ENCODE results near the gene TENM3. TPM values are rescaled to one million over a fixed set of nuclear protein-coding genes. Genes with fewer than 3 reads are reported as not detected.

Gene TENM3
- total RNA-seq, 4 donors from 2014 or later = 0.69 to 8.2 (median 2.3) TPM

DNA sequence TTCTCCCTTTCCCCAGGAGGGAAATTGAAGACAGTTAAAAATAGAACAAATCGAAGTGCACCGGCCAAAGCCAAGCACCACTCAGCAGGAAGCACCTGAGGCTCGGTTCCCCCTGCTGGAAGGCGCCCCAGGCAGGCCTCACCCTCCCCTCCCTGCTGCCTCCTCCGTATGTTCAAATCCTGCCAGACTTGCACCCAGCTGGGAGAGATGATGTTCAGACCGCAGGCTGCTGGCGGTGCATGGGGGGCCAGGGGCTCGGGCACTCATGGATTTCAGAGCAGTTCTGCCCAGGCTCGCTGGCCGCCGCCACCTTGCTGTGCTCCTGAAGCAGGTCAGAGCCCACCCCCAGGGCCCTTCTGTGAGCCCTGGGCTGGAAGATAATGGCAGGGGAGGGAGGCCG, 582.6 kb downstream of the TENM3 start:
- no peak overlapping the region for H3K4me3 ChIP-seq (ENCODE audit: low read depth, poor library complexity, severe bottlenecking)
- intact Hi-C loops (cut with DNase I; ENCODE audit: low total_unique reads) = no loop called here
- 72 to 80% methylated on average over 11 to 12 of the region's 12 CpGs for WGBS, 2 donors
- no peak for DNase-seq (ENCODE audit: low spot score in 2 of 2)
- TF ChIP-seq POLR2A (IDR thresholded peaks at IDR 0.05) = no peak
- TF ChIP-seq, protein P1, sequence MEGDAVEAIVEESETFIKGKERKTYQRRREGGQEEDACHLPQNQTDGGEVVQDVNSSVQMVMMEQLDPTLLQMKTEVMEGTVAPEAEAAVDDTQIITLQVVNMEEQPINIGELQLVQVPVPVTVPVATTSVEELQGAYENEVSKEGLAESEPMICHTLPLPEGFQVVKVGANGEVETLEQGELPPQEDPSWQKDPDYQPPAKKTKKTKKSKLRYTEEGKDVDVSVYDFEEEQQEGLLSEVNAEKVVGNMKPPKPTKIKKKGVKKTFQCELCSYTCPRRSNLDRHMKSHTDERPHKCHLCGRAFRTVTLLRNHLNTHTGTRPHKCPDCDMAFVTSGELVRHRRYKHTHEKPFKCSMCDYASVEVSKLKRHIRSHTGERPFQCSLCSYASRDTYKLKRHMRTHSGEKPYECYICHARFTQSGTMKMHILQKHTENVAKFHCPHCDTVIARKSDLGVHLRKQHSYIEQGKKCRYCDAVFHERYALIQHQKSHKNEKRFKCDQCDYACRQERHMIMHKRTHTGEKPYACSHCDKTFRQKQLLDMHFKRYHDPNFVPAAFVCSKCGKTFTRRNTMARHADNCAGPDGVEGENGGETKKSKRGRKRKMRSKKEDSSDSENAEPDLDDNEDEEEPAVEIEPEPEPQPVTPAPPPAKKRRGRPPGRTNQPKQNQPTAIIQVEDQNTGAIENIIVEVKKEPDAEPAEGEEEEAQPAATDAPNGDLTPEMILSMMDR (IDR thresholded peaks at IDR 0.05) = no peak

DNA sequence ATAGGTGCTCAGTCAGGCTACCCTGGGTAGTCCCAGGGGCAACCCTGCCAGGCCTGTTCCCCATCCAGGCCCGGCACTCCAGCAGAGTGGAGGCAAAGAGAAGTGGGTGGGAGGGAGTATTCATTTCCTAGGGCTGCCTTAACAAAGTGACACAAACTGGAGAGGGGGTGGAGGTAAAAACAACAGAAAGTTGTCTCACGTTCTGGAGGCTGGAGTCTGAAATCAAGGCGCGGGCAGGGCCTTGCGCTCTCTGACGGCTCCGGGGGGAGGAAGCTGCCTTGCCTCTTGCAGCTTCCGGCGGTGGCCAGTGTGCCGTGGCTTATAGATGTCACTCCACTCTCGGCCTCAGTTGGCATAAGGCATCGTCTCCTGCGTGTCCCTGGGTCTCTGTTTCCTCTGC, 583.2 kb downstream of the TENM3 start:
- DNase-seq (ENCODE audit: low spot score in 2 of 2) = no peak
- TF ChIP-seq, protein P1 (IDR thresholded peaks at IDR 0.05) = no peak
- TF ChIP-seq POLR2A (IDR thresholded peaks at IDR 0.05) = no peak
- 71 to 80% methylated on average over 13 of the region's 13 CpGs for WGBS, 2 donors
- intact Hi-C loops (cut with DNase I; ENCODE audit: low total_unique reads) = no loop called here
- no peak overlapping the region for H3K4me3 ChIP-seq (ENCODE audit: low read depth, poor library complexity, severe bottlenecking)

DNA sequence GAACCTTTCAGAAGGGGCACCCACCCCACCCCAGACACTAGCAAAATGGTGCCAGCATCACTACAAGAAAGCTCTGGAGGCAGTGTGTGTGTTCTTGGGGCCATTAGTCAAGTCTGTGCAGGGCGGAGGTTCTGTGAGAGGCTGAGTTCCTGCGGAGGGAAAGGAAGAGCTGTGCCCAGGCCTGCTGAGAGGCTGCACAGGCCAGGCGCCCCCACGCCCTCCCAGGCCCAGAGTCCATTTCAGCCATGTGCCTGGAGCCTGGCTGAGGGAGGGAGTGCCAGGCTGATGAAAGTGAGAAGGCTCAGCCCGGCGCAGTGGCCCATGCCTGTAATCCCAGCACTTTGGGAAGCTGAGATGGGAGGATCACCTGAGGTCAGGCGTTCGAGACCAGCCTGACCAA, 584.0 kb downstream of the TENM3 start:
- no peak for DNase-seq (ENCODE audit: low spot score in 2 of 2)
- no peak overlapping the region for H3K4me3 ChIP-seq (ENCODE audit: low read depth, poor library complexity, severe bottlenecking)
- no peak for TF ChIP-seq POLR2A (IDR thresholded peaks at IDR 0.05)
- TF ChIP-seq, protein P1 (IDR thresholded peaks at IDR 0.05) = no peak
- intact Hi-C loops (cut with DNase I; ENCODE audit: low total_unique reads) = no loop called here
- WGBS, 2 donors = 63 to 83% methylated on average over 6 to 8 of the region's 8 CpGs

DNA sequence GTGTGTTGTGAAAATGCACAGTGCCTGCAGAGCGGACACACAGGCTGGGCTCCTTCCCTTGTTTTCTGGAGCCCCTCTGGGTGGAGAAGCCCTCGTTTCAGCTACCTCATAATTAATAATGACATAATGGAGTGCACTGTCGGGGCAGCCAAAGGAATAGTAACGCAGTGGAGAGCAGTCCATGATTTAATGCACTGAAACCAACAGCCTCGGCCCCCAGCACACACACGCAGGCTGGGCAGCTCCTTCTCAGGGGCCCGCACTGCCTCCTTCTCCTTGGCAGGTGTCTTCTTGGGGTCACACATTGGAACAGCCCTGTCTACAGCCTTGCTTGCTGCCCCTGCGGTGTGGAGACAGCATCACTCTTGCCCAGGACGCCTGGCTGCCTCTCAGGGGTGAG, 584.8 kb downstream of the TENM3 start:
- intact Hi-C loops (cut with DNase I; ENCODE audit: low total_unique reads) = no loop called here
- no peak for DNase-seq (ENCODE audit: low spot score in 2 of 2)
- 83 to 89% methylated on average over 9 of the region's 9 CpGs for WGBS, 2 donors
- no peak overlapping the region for H3K4me3 ChIP-seq (ENCODE audit: low read depth, poor library complexity, severe bottlenecking)
- TF ChIP-seq, protein P1 (IDR thresholded peaks at IDR 0.05) = no peak
- TF ChIP-seq POLR2A (IDR thresholded peaks at IDR 0.05) = no peak

DNA sequence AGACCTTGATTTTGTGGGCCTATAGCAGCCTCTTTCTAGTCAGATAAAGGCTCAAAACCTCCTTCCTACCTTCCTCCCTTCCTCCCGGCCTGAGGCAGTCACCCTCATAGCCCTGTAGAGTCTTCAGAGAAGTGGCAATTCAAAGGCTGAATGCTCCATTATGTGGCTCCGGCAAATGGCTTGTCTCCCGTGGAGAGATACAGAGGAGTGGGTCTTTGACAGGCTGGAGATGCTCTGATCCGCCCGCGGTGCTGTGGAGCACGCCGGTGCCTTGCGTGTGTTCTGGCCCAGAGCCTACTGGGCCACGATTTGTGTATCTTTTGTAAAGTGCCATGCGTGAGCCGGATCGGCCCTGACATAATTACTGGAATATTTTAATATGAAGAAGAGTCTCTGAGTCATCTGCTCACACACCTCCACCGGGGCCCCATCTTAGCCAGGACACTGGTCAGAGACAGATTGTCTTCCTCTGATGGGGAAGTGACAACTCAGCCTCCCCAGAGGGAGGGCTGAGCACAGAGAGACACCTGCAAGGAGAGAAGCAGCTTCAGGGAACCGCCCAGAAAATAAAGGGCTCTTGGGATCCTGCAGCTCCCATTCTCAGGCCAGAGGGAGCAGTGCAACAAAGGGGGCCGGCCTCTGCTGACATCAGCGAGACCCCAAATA, 585.3 kb downstream of the TENM3 start:
- DNase-seq (ENCODE audit: low spot score in 2 of 2) = no peak
- TF ChIP-seq, protein P1 (IDR thresholded peaks at IDR 0.05) = no peak
- no peak for TF ChIP-seq POLR2A (IDR thresholded peaks at IDR 0.05)
- intact Hi-C loops (cut with DNase I; ENCODE audit: low total_unique reads) = no loop called here
- no peak overlapping the region for H3K4me3 ChIP-seq (ENCODE audit: low read depth, poor library complexity, severe bottlenecking)
- 60 to 61% methylated on average over 17 of the region's 17 CpGs for WGBS, 2 donors

DNA sequence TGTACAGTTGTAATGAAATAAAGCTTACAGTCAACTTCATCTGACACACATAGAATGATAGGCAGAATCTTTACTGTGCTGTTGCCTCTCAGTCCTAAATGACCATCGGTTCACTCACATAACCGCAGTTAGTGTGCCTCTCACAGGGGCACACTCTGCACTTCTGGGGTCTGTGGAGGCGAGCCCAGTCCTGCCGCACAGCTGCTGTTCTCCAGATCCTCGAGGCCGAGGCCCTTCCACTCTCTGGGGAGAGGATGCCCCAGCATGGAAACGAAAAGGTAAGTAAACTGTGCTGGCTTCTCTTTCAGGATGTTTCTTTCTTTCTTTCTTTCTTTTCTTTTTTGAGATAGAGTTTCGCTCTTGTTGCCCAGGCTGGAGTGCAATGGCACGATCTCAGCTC, 586.0 kb downstream of the TENM3 start:
- intact Hi-C loops (cut with DNase I; ENCODE audit: low total_unique reads) = no loop called here
- no peak for TF ChIP-seq POLR2A (IDR thresholded peaks at IDR 0.05)
- TF ChIP-seq, protein P1 (IDR thresholded peaks at IDR 0.05) = no peak
- no peak overlapping the region for H3K4me3 ChIP-seq (ENCODE audit: low read depth, poor library complexity, severe bottlenecking)
- DNase-seq (ENCODE audit: low spot score in 2 of 2) = no peak
- WGBS, 2 donors = 89 to 92% methylated on average over 9 of the region's 9 CpGs

All from lower leg skin (tissue), 4 donors.